ENCODE measurements around the gene CFAP100.

The CFAP100 gene

DNA sequence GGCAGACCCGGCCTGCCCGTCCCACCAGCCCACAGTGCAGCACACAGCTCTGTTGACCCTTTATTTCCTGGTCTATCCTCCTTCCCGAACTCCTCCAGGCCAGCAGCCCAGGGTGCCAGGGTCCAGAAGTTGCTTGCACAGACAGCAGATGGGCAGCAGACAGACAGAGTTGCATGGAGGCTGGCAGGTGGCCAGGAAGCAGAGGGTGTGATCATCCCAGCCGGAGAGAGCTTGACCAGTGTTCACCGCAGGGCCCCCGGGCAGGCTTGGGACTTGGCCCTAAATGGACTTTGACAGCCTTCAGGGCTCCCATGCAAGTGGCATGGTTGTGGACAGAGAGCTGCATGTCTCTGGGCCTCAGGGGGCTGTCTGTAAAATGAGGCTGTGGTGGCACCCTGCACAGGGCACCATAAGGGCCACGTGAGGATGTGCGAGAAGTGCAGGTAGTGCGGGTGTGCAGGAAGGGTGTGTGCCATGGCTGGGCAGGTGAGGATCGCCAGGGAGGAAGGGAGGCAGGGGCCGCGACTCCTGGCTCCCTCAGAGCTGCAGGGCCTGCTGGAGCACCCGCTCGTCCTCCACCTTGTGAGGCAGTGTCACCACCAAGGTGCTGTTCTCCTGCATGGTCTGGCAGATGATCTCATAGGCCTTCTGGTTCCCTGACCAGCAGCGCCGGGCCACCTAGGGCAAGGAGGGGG is 87.2 kb downstream of the CFAP100 start:
- no peak for DNase-seq (ENCODE audit: low spot score)

DNA sequence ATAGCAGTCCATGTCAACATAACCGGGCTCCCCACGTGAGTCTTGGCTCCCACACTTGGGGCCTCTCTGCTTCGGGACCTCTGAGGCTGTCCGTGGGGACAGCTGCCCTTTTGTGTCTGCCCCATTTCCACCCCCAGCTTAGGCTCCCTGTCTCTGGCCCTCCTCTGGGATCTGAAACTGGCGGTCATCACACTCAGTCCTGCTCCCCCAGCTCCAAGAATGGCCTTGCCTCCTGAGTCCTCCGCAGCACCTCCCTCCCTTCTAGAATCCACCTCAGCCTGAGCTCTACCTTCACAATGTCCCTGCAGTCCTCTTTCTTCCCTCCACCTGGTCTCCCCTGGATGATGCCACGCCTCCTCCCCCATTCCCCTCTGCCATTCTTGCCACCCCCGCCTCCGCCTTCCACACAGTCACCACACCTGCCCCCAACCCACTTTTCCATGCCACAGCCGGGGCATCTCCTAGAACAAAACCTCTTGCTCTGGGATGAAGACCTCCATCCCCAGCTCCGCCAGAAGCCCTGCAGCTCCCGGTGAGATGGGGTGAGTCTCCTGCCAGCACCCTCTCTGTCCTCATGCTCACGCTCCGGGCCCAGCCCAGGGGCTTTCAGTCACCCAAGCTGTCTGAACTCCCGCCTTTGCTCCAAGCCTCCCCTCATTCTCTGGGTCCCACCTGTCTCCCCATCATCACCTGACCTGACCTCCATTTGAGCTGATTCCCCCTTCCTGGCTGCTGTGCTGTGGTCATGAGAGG is 88.0 kb downstream of the CFAP100 start:
- DNase-seq (ENCODE audit: low spot score), result no peak

DNA sequence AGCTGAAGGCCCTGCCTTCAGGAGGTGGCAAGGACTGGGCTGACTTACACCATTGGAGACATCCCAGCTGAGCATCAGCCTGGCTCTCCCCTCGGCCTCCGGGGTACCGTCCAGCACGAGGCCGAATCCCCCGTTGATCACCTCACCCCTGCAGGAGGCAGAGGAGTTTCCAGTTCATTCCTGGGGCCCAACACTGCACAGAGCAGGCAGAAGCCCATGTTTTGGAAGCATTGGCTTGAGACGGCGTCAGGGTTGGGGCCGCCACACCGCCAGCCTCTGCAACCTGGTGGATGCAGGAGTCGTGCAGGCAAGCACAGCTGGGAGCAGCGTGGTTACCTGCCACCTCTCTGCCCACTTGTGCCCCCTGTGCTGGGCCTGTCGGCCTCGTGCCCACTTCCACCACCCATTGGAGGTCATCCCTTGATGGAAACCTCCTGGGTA is 88.6 kb downstream of the CFAP100 start:
- DNase-seq (ENCODE audit: low spot score), result no peak

DNA sequence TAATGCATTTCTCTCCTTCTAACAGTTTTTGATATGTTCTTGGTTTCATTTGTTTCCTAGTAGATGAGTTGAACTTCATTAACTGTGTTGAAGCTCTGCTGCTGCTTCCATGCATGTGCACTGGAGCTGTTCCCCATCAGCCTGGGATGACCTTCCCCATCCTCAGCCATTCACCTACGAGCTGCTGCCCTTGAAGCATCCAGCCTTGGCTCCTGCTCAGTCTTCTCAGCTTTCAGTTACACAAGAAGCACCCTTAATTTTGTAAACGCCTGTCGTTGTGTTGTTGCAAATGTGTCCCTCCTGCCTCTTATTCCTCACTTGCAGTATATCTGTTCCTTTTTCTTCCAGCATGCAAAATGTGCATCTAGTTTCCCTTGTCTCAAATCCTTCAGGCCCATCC is 89.4 kb downstream of the CFAP100 start:
- DNase-seq (ENCODE audit: low spot score), result no peak

DNA sequence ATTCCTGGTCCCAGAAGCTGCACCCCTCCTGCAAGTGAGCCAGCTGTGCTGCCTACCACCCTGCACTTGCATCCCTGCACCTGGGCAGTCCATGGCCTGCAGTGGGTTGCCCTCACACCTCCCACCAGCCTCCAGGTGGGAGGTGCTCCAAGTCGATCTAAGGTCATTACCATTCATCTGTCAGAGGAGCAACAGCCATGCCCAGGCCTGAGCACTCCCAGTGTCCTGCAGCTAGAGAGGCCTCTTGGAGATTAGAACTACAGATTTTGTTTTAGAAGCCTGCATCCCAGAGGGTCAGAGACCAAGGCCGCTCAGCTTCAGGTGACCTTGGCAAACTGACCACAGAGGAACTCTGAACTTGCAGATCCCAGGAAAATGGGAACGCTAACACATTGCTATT is 90.0 kb downstream of the CFAP100 start:
- no peak for DNase-seq (ENCODE audit: low spot score)

DNA sequence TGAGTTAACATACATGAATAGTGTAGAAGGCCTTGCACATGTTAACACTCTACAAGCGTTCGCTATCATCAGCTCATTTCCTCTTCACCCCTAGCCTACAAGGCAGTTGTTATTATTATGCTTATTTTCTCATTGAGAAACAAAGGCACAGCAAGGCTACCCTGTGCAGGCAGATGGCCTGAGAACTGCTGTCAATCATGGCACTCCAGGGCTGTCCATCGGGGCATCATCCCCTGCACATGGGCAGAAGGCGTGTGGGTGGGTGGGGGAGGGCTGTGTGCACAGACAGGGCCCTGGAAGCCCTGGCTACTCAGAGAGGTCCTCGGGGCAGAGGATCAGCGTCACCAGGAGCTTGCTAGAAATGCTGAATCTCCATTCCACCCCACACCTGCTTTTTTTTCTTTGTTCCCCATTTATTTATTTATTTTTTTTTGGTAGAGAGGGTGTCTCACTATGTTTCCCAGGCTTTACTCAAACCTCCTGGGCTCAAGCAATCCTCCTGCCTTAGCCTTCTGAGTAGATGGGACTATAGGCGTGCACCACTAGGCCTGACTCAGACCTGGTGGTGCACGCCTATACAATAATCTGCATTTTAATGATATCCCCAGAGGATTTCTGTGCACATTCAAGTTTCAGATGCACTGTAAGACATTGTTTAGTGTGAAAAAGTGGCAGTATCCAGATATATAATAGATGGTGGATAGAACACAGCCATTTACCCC is 90.6 kb downstream of the CFAP100 start:
- no peak for DNase-seq (ENCODE audit: low spot score)

DNA sequence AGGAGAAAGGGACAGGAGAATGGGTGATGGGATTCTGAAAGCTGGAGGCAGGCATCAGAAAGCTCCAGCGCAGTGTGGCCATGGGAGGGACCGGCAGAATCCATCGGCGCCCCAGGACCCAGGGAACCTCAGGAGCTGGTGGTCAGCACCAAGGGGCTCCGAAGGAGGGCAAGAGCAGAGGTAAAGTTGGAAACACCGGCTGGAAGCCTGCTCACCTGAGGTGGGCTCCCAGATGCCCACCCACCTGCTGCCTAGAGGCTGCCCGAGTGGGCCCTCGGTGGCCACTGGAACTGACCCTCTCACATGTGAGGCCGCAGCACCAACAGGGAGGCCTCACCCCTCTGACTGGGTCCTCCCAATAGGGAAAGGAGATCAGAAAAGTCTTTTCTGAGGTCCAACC is 91.2 kb downstream of the CFAP100 start:
- no peak for DNase-seq (ENCODE audit: low spot score)
